Right atrium auricular region (tissue), 2 donors: ENCODE data around the gene ATG10. TPM values are rescaled to one million over a fixed set of nuclear protein-coding genes. Genes with fewer than 3 reads are reported as not detected.
"Not testable (repeated sequence)": the region's sequence is repeated elsewhere in the genome, so short reads cannot be mapped to it uniquely, and the experiment has no call there.

ENCODE experiments used
- DNase-seq: peaks from one replicate; pipeline ENCODE4 v3.0.0-alpha.2; 2019; ENCODE audit warnings: low spot score
- H3K27ac ChIP-seq, 2 donors: fragments of 200-600 bp; sonication (generic); 1 replicate in 1 of 2; 2 replicates in 1 of 2; pipeline ENCODE4 v1.5.1; 2016 to 2019
- H3K27me3 ChIP-seq, 2 donors: fragments of 200-600 bp; sonication (generic); one replicate each; pipeline versions ENCODE4 v1.5.1 to v1.6.0; 2017 to 2019
- H3K36me3 ChIP-seq: fragments of 200-600 bp; sonication (generic); one replicate; pipeline ENCODE4 v1.5.1; 2016
- H3K4me1 ChIP-seq, 2 donors: fragments of 200-600 bp; sonication (generic); one replicate each; pipeline versions ENCODE4 v1.5.1 to v1.6.0; 2017 to 2019
- H3K4me3 ChIP-seq, 2 donors: fragments of 200-600 bp; sonication (generic); 1 replicate in 1 of 2; 2 replicates in 1 of 2; pipeline ENCODE4 v1.5.1; 2017 to 2019; ENCODE audit warnings: mild to moderate bottlenecking in 1 of 2, moderate library complexity in 1 of 2
- H3K9me3 ChIP-seq, 2 donors: fragments of 200-600 bp; sonication (generic); one replicate each; pipeline ENCODE4 v1.5.1; 2019
- CTCF ChIP-seq, 2 donors: fragments of 200-600 bp; sonication (generic); IDR thresholded peaks; one replicate each; pipeline ENCODE4 v1.5.1; 2019; ENCODE audit warnings: antibody characterized with exemption in 2 of 2
- total RNA-seq, 2 donors: library from RNA; depleted of rRNA; stranded (reverse); fragments of >200 nt; gene quantifications; one replicate each; pipeline ENCODE4 v1.1.0, GENCODE V29; 2016

Gene ATG10
- total RNA-seq, 2 donors from 2014 or later: 4.2 to 5.6 TPM

GRCh38 chr5:82010696-82011095, 38.9 kb downstream of the ATG10 start:
- Histone ChIP-seq H3K9me3 (peaks cover 0 to under 1% of the 10 kb centered on the region in 2 donors), H3K27me3 (no peaks in the 10 kb centered on the region), H3K4me3 (no peak overlapping the region), H3K27ac (no peak overlapping the region), H3K36me3 (no peaks in the 10 kb centered on the region), H3K4me1 (no peaks in the 10 kb centered on the region)
- no peak for DNase-seq
- no peak for TF ChIP-seq CTCF (IDR thresholded peaks at IDR 0.05)

GRCh38 chr5:82011761-82012160, 39.9 kb downstream of the ATG10 start:
- no peak overlapping the region for H3K4me3 ChIP-seq
- H3K9me3 ChIP-seq: peaks cover 0 to 8% of the 10 kb centered on the region in 2 donors
- H3K27me3 ChIP-seq: no peaks in the 10 kb centered on the region
- H3K36me3 ChIP-seq: no peaks in the 10 kb centered on the region
- no peak overlapping the region for H3K27ac ChIP-seq
- H3K4me1 ChIP-seq: no peaks in the 10 kb centered on the region
- no peak for TF ChIP-seq CTCF (IDR thresholded peaks at IDR 0.05)
- DNase-seq: no peak

GRCh38 chr5:82014644-82015043, 42.8 kb downstream of the ATG10 start:
- not testable (repeated sequence) for H3K27me3 ChIP-seq, H3K9me3 ChIP-seq, H3K27ac ChIP-seq, DNase-seq, H3K4me3 ChIP-seq, H3K36me3 ChIP-seq
- H3K4me1 ChIP-seq: peaks cover 0 to 14% of the 10 kb centered on the region in 2 donors

- H3K27ac ChIP-seq: no peak overlapping the region
These were observed 46.6 kb downstream of the ATG10 start for GRCh38 chr5:82018462-82018861.

GRCh38 chr5:82019342-82020138, 47.7 kb downstream of the ATG10 start:
- Histone ChIP-seq H3K27ac (no peak overlapping the region), H3K4me3 (no peak overlapping the region)
- DNase-seq: no peak

More at GRCh38 chr5:82018462-82018861, 46.6 kb downstream of the ATG10 start:
- no peak for DNase-seq
- no peak for TF ChIP-seq CTCF (IDR thresholded peaks at IDR 0.05)
- Histone ChIP-seq H3K4me1 (peaks cover 0 to 14% of the 10 kb centered on the region in 2 donors), H3K27me3 (no peaks in the 10 kb centered on the region), H3K4me3 (no peak overlapping the region), H3K36me3 (no peaks in the 10 kb centered on the region), H3K9me3 (peaks cover 0 to 8% of the 10 kb centered on the region in 2 donors)

More at GRCh38 chr5:82019342-82020138, 47.7 kb downstream of the ATG10 start:
- peaks cover 0 to 8% of the 10 kb centered on the region in 2 donors for H3K9me3 ChIP-seq
- no peak for TF ChIP-seq CTCF (IDR thresholded peaks at IDR 0.05)
- no peaks in the 10 kb centered on the region for H3K27me3 ChIP-seq
- peaks cover 0 to 14% of the 10 kb centered on the region in 2 donors for H3K4me1 ChIP-seq
- H3K36me3 ChIP-seq: no peaks in the 10 kb centered on the region
